ENCODE data around the gene RHPN2.
"Not testable (repeated sequence)": the region's sequence is repeated elsewhere in the genome, so short reads cannot be mapped to it uniquely, and the experiment has no call there.

DNA sequence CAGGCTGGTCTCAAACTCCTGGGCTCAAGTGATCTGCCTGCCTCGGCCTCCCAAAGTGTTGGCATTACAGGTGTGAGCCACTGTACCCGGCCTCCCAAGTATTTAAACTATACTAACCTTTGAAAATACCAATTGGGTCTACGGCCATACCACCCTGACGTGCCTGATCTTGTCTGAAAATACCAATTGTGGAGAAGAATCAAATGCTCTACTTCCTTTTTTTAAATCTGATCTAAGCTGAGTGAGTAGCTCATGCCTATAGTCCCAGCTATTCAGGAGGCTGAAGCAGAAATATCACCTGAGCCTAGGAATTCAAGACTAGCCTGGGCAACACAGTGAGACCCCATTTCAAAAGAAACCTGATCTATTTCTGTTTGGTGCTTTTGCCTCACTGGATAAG lies 53.8 kb downstream of the RHPN2 start:
- TF ChIP-seq CTCF (IDR thresholded peaks at IDR 0.05); ZFX (IDR thresholded peaks at IDR 0.05; ENCODE audit: borderline replicate concordance): not testable (repeated sequence)
